ENCODE data around the gene NAGS. TPM values are rescaled to one million over a fixed set of nuclear protein-coding genes. Genes with fewer than 3 reads are reported as not detected.

The NAGS gene
- total RNA-seq, 1 experiment from 2014 or later = 3.7 TPM

DNA sequence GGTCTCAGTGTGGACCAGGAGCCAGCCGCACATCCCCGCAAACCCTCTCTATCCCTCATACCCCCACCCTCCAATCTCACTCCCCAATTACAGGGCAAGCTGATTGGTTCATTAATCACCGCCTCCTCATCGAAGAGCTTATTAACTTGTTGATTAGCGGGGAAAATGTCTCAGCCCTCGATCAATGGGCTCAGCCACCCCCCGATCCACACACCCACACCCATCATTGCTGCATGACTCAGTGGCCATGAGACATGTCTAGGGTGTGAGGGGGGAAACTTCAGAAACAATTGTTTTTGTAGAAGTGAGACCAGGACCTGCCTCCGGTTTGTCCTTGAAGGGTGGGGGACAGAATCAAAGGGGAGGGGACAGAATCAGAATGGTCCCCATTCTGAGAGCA lies 48.2 kb upstream of the NAGS start:
- no peaks in the 10 kb centered on the region for H3K79me2 ChIP-seq (ENCODE audit: insufficient read depth, low read length)
- TF ChIP-seq CTCF (conservative IDR thresholded peaks at IDR 0.05) = no peak
- no peak overlapping the region for H3K4me3 Mint-ChIP-seq
- no peak overlapping the region for H2BK5ac ChIP-seq (ENCODE audit: insufficient read length, low read length)
- H3K9me3 ChIP-seq (ENCODE audit: control insufficient read depth, low read depth, low read length) = no peaks in the 10 kb centered on the region
- no peaks in the 10 kb centered on the region for H3K79me1 ChIP-seq (ENCODE audit: insufficient read depth, low read depth, low read length, poor library complexity, severe bottlenecking)
- 0 out of 2 replicates have a peak, but pooled peaks cover 2% of the 10 kb centered on the region for H3K4me1 ChIP-seq (ENCODE audit: insufficient read depth, low read length)
- no peak overlapping the region for H3K56ac ChIP-seq (ENCODE audit: insufficient read length, low read depth, low read length)
- no peak overlapping the region for H3K4ac ChIP-seq (ENCODE audit: low read depth, low read length)
- H3K18ac ChIP-seq (ENCODE audit: insufficient read length, low read depth, low read length) = no peak overlapping the region
- no peak overlapping the region for H2AFZ ChIP-seq (ENCODE audit: low read length)
- no peak for DNase-seq
- no peak overlapping the region for H3T11ph ChIP-seq (ENCODE audit: low read length)
- WGBS (ENCODE audit: extremely low coverage, insufficient read length, low lambda C conversion rate) = no CpG with 5 or more reads among the region's 8 CpGs
- H3K27ac ChIP-seq (ENCODE audit: insufficient read length, low read depth, low read length) = no peak overlapping the region
- peaks cover 4% of the 10 kb centered on the region; the same call in 1 of the 2 replicates for H3K27me3 ChIP-seq (ENCODE audit: insufficient read depth, low read length)
- no peak overlapping the region for H2BK12ac ChIP-seq (ENCODE audit: insufficient read length, low read depth, low read length)
- H3K4me1 Mint-ChIP-seq = peaks cover 12 to 14% of the 10 kb centered on the region in 2 experiments
- no peaks in the 10 kb centered on the region; a peak in 1 of 7 replicates for H3K36me3 Mint-ChIP-seq (ENCODE audit: insufficient read depth in 1 of 3, low read depth in 3 of 3)
- H2AK5ac ChIP-seq (ENCODE audit: insufficient read length, low read length) = no peak overlapping the region
- H2BK15ac ChIP-seq (ENCODE audit: low read depth, low read length) = no peak overlapping the region
- peaks cover 15% of the 10 kb centered on the region for H3K23me2 ChIP-seq (ENCODE audit: insufficient read length, low read depth, low read length, poor library complexity, severe bottlenecking)
- no peak overlapping the region for H3K23ac ChIP-seq (ENCODE audit: insufficient read length, low read depth, low read length)
- no peak overlapping the region for H3K14ac ChIP-seq (ENCODE audit: insufficient read depth, low read length)
- no peaks in the 10 kb centered on the region for H4K20me1 ChIP-seq (ENCODE audit: control insufficient read depth, insufficient read depth, insufficient read length)
- H2BK120ac ChIP-seq (ENCODE audit: low read depth, low read length, poor library complexity, severe bottlenecking) = no peak overlapping the region
- H3K27me3 Mint-ChIP-seq (ENCODE audit: low read depth) = peaks cover 31% of the 10 kb centered on the region
- no peaks in the 10 kb centered on the region for H3K9me3 Mint-ChIP-seq
- H4K91ac ChIP-seq (ENCODE audit: insufficient read length, low read depth, low read length) = no peak overlapping the region
- H3K9ac ChIP-seq (ENCODE audit: extremely low read depth, insufficient read length, low read length) = no peak overlapping the region
- H2BK20ac ChIP-seq (ENCODE audit: low read depth, low read length, poor library complexity, severe bottlenecking) = no peak overlapping the region
- H4K8ac ChIP-seq (replicated peaks; ENCODE audit: insufficient read length, low read depth, low read length) = no peak overlapping the region
- no peak overlapping the region for H3K4me2 ChIP-seq (ENCODE audit: insufficient read depth, insufficient read length, low read length)
- no peak overlapping the region for H4K5ac ChIP-seq (ENCODE audit: insufficient read length, low read depth, low read length)
- peak overlapping the region in 1 of 3 experiments; percentile 65; a peak in 1 of 7 replicates for H3K27ac Mint-ChIP-seq
